22Rv1 (cell line): ENCODE measurements around the gene DPEP3.

Experiments
- CTCF ChIP-seq: fragments of 450-650 bp; IDR thresholded peaks from 2 replicates; pipeline ENCODE4 v1.5.1; 2017; ENCODE audit warnings: mild to moderate bottlenecking
- ZFX ChIP-seq: fragments of 450-650 bp; IDR thresholded peaks from 2 replicates; pipeline ENCODE4 v1.6.1; 2017; ENCODE audit warnings: antibody characterized with exemption, borderline replicate concordance

- TF ChIP-seq CTCF (no peak), ZFX (no peak)
Measured at GRCh38 chr16:67988675-67989074, 8.4 kb upstream of the DPEP3 start.
